IPS-NIHi7 (cell line): ENCODE measurements around the gene FOXE1.

Experiments
- DNase-seq: peaks from one replicate; pipeline ENCODE4 v3.0.0; 2012; ENCODE audit warnings: mixed read lengths; ENCODE audit errors: extremely low spot score

Gene FOXE1

GRCh38 chr9:97848480-97849237, 4.4 kb upstream of the FOXE1 start:
- DNase-seq, result no peak

DNA sequence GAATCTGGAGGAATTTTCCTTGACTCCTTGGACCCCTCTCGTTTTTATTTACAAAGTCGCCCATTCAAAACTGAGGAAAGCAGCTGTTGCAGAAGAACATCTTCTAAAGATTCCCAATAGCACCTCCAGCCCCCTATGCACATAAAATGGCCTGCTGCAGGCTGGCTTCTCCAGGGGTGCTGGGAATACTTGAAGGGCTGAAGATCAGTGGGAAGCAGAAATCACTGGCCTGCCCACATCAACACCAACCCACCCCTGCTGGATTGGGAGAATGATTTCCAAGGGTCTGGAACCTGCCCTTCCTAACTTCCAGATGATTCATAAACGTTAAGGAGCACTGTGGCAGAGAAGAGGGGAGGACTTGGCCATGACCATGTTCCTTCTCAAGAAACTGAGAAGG, 3.0 kb upstream of the FOXE1 start:
- DNase-seq, result no peak

DNA sequence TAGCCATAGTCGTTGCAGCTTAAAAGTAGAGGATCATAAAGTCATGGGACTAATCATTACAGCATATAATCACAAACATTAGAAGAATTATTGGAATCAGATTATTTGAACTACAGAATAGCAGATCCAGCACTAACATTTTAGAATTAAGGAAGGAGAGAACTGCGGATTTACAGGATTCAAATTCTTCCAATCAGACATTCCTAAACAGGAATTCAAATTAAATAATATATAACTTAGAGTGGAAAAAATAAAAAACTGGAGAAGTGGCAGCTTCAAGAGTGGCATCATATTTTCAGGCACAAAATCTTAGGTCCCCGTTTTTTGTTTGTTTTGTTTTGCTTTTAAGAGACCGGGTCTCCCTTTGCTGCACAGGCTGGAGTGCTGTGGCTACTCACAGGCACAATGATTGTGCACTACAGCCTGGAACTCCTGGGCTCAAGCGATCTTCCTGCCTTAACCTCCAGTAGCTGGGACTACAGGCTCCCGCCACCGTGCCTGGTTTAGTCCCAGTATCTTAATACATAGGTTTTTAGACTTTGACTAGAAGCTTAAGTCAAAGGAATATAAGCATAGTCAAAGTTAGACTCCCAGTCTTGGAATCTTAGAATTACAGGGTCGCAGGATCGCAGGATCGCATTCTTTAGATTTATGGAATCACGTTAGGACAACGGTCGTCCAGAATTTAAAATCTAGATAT, 2.1 kb upstream of the FOXE1 start:
- no peak for DNase-seq

DNA sequence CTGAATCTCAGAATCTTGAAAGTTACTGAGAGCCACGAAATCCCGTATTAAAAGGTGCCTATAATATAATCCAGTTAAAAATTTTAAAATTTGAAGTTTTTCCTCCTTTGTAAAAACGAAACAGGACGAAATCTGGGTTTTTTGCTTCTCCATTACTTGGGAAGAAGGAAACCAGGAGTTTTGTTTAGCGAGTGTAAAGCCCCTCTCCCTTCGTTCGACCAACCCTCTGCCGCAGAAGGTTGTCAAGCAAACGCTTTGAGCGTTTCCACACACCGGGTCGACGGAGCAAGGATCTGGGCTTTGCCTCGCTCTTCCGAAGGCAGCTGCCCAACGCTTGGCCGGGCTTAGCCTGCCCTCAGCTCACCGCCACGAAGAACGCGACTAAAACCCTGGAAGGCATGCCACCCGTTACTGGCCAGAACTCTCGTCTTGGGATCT, 1.6 kb upstream of the FOXE1 start:
- no peak for DNase-seq

DNA sequence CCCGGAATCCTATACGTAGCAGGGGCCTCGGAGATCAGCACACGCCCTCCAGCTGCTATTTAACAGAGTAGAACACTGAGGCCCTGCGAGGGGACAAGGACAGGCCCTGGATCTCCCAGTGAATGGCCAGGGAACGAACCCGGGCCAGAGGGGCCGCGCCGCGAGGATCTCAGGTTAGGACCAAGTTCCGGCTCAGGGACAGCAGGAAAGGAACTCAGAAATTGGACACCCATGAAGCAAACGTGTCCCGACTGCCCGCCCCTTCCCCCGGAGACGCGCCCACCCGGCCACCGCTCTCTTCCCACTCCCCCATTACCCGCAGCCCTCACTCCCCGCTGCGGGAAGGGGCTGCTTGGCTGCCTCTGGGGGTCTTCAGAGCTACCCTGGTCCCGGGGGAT, 1.0 kb upstream of the FOXE1 start:
- no peak for DNase-seq

DNA sequence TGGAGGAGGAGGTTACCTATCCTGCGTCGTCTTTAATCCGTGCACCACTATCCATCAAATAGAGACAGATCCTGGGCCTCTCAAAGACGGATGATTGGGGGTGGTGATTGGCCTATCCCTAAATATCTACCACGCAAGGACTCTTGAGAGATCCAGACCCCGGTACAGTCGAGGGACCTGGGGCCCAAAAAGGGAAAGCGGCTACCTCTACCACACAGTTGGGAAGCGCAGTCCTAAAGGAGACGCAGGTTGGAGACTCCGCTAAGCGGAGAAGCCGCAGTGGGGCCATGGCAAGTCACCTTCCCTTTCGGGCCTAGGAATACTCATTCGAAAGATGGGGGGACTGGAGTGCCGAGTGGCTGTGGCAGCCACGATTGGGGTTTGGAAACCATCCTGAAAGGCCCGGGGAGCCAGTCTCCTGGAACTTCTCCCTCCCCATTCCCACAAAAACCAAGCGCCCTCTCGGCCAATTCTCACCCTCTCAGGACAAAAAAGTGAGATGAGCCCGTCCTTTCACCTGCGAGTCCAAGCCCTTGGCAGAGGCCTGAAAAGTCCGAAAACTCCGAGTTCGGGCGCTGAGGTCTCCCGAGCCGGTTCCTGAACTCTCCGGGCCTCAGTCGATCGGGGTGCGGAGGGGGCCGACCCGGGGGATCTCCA, 499 bp upstream of the FOXE1 start:
- no peak for DNase-seq

DNA sequence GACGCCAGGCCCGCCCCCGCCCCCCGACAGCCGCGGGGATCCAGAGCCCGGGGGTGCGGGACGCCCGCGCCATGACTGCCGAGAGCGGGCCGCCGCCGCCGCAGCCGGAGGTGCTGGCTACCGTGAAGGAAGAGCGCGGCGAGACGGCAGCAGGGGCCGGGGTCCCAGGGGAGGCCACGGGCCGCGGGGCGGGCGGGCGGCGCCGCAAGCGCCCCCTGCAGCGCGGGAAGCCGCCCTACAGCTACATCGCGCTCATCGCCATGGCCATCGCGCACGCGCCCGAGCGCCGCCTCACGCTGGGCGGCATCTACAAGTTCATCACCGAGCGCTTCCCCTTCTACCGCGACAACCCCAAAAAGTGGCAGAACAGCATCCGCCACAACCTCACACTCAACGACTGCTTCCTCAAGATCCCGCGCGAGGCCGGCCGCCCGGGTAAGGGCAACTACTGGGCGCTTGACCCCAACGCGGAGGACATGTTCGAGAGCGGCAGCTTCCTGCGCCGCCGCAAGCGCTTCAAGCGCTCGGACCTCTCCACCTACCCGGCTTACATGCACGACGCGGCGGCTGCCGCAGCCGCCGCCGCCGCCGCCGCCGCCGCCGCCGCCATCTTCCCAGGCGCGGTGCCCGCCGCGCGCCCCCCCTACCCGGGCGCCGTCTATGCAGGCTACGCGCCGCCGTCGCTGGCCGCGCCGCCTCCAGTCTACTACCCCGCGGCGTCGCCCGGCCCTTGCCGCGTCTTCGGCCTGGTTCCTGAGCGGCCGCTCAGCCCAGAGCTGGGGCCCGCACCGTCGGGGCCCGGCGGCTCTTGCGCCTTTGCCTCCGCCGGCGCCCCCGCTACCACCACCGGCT, 1.0 kb downstream of the FOXE1 start:
- DNase-seq, result no peak

GRCh38 chr9:97854696-97855485, 1.9 kb downstream of the FOXE1 start:
- no peak for DNase-seq

GRCh38 chr9:97855486-97855875, 2.5 kb downstream of the FOXE1 start:
- no peak for DNase-seq

GRCh38 chr9:97855899-97856298, 2.9 kb downstream of the FOXE1 start:
- no peak for DNase-seq

DNA sequence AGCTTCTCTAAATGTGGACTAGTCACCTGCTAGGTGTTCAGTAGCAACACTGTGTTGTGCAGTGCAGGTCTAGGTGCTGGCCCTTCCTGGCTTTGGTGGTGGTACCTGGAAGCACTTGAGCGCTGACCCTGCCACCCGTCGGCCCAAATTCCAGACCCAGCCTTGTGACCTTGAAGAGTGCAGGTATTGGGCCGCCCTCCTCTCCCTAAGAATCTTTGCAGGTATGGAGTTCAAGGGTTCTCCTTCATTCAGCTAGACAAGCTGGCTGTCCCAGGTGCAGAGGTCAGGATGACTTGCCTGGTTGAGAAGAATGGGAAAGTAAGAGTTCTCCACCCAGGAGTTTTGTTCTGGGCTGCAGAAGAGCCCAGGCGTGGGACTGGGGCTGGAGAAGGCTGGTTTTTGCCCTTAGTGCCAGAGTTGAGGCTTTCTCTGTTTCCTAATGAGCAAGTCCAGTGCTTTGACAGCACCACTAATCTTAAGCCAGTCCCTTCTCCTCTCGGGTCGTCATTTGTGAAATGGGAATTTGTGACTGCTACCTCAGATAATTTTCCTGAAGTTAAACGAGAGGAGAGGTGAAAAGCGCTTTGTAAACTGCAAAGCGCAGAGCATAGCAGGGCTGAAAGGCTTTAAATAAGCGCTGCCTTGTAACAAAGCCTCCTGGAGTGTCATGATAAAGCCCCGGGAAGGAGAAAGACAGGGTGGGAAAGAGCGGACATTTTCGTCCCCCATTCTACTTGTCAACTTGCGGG, 4.0 kb downstream of the FOXE1 start:
- DNase-seq, result no peak

GRCh38 chr9:97857606-97858392, 4.8 kb downstream of the FOXE1 start:
- DNase-seq, result no peak

DNA sequence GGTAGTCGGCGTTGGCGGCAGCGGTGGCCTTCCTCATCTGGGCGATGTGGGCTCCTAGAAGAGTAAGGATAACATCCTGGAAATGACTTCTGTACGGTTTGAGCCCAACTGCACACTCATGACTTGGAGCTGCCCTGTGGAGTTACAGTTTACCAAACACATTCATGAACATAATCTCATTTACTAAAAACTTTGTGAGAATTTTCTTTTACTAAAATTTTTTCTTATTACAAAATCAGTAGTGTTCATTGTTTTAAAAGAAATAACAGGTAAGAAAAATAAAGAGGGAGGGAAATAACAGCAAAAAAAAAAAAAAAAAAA, 5.3 kb downstream of the FOXE1 start:
- no peak for DNase-seq

- DNase-seq, result no peak
These were observed 5.8 kb downstream of the FOXE1 start for GRCh38 chr9:97858826-97859225.

GRCh38 chr9:97859346-97859745, 6.3 kb downstream of the FOXE1 start:
- no peak for DNase-seq

DNA sequence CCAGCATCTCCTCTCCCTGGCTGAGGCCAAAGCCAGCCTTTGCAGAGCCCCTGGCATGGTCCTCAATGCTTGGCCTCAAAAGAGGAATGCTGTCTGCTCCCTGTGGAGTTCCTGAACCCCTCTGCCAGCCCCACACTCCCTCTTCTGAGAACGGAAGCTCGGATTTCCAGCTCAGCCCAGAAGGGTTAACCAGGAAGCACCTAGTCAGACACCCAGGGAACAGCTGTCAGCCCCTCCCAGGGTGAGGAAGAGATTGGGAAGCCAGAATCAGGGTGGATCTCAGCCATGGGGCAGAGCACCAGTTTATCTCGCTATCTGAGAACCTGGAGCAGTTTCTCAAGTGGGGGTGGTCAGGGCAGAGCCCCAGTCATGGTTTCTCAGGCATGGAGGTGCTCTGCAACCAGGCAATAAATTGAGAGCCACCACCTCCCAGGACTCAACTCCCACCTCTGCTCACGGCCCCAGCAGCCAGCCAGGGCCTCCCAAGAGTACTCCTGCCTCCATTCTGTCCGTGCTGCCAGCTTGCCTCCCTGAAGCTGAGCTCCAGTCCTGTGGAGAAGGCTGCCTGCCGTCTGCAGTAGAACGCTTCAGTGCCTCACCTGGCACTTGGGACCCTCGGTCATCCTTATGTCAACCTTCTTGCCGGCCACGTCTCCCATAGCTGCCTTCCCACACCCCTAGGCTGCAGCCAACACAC, 7.6 kb downstream of the FOXE1 start:
- no peak for DNase-seq

DNA sequence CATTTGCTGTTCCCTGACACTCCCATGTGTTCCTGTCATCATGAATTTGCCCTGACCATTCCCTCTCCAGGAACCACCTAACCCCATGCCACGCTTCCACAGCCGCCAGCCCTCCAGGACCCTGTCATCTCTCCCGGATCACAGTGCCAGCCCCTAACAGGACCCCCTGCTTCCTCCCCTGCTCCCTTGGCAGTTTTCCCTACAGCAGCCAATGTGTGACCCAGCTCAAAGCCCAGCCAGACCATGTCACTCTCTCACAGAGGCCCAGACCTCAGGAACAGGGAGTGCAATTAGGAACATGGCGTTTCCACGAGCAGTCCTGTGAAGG, 8.1 kb downstream of the FOXE1 start:
- no peak for DNase-seq

GRCh38 chr9:97863314-97863713, 10.3 kb downstream of the FOXE1 start:
- DNase-seq, result peak; percentile 14

GRCh38 chr9:97864396-97864795, 11.4 kb downstream of the FOXE1 start:
- DNase-seq, result no peak
